ENCODE results near the gene TMEM134. TPM values are rescaled to one million over a fixed set of nuclear protein-coding genes. Genes with fewer than 3 reads are reported as not detected.

The TMEM134 gene
- total RNA-seq, 1 donor from 2014 or later: 40.8 TPM

- TF ChIP-seq CTCF (conservative IDR thresholded peaks at IDR 0.05): no peak
- no peaks in the 10 kb centered on the region for H3K27me3 Mint-ChIP-seq (ENCODE audit: low read depth)
- H3K36me3 Mint-ChIP-seq (ENCODE audit: low read depth): no peaks in the 10 kb centered on the region
- peaks cover 10% of the 10 kb centered on the region for H3K4me1 Mint-ChIP-seq
- no peak within 1 kb of the TSS for H3K27ac Mint-ChIP-seq (ENCODE audit: unreplicated experiment)
- H3K4me3 Mint-ChIP-seq: no peak within 1 kb of the TSS
- DNase-seq (ENCODE audit: low read depth, low spot score): no peak
- H3K9me3 Mint-ChIP-seq: no peaks in the 10 kb centered on the region
Observed at GRCh38 chr11:67452141-67452952, 16.7 kb downstream of the TMEM134 start, which contains the start of gene GPR152. Gene GPR152, minus strand, starts transcription at chr11:67452729. Its CDS starts 5 bp downstream, at chr11:67452724.

GRCh38 chr11:67451658-67451976 lies 17.4 kb downstream of the TMEM134 start:
- no peak for TF ChIP-seq CTCF (conservative IDR thresholded peaks at IDR 0.05)
- Mint-ChIP-seq H3K27me3 (ENCODE audit: low read depth) (no peaks in the 10 kb centered on the region), H3K4me1 (peaks cover 10% of the 10 kb centered on the region), H3K4me3 (no peak overlapping the region), H3K27ac (ENCODE audit: unreplicated experiment) (no peak overlapping the region), H3K36me3 (ENCODE audit: low read depth) (no peaks in the 10 kb centered on the region), H3K9me3 (no peaks in the 10 kb centered on the region)
- DNase-seq (ENCODE audit: low read depth, low spot score): no peak

- no peaks in the 10 kb centered on the region for H3K9me3 Mint-ChIP-seq
- no peak for DNase-seq (ENCODE audit: low read depth, low spot score)
- H3K36me3 Mint-ChIP-seq (ENCODE audit: low read depth): no peaks in the 10 kb centered on the region
- H3K4me3 Mint-ChIP-seq: peak overlapping the region; percentile 15
- H3K27me3 Mint-ChIP-seq (ENCODE audit: low read depth): no peaks in the 10 kb centered on the region
- TF ChIP-seq CTCF (conservative IDR thresholded peaks at IDR 0.05): no peak
- H3K4me1 Mint-ChIP-seq: peaks cover 10% of the 10 kb centered on the region
- no peak overlapping the region for H3K27ac Mint-ChIP-seq (ENCODE audit: unreplicated experiment)
Observed at GRCh38 chr11:67450796-67451657, 18.0 kb downstream of the TMEM134 start.

- H3K4me3 Mint-ChIP-seq: no peak overlapping the region
- DNase-seq (ENCODE audit: low read depth, low spot score): no peak
- no peak for TF ChIP-seq CTCF (conservative IDR thresholded peaks at IDR 0.05)
- peaks cover 10% of the 10 kb centered on the region for H3K4me1 Mint-ChIP-seq
- peak overlapping the region; percentile 29 for H3K27ac Mint-ChIP-seq (ENCODE audit: unreplicated experiment)
- no peaks in the 10 kb centered on the region for H3K36me3 Mint-ChIP-seq (ENCODE audit: low read depth)
- no peaks in the 10 kb centered on the region for H3K27me3 Mint-ChIP-seq (ENCODE audit: low read depth)
- H3K9me3 Mint-ChIP-seq: no peaks in the 10 kb centered on the region
Observed at GRCh38 chr11:67449116-67449844, 19.8 kb downstream of the TMEM134 start.

- no peaks in the 10 kb centered on the region for H3K9me3 Mint-ChIP-seq
- no peaks in the 10 kb centered on the region for H3K36me3 Mint-ChIP-seq (ENCODE audit: low read depth)
- no peak overlapping the region for H3K27ac Mint-ChIP-seq (ENCODE audit: unreplicated experiment)
- TF ChIP-seq CTCF (conservative IDR thresholded peaks at IDR 0.05): no peak
- no peak for DNase-seq (ENCODE audit: low read depth, low spot score)
- no peak overlapping the region for H3K4me3 Mint-ChIP-seq
- H3K4me1 Mint-ChIP-seq: peaks cover 10% of the 10 kb centered on the region
- no peaks in the 10 kb centered on the region for H3K27me3 Mint-ChIP-seq (ENCODE audit: low read depth)
Observed at GRCh38 chr11:67448220-67448609, 20.8 kb downstream of the TMEM134 start.

Data from neural crest cell (in vitro differentiated cells).